Ishikawa (cell line): ENCODE data around the gene RESF1.

Experiments
- CEBPB ChIP-seq: IDR thresholded peaks from 2 replicates; pipeline ENCODE4 v1.6.1; 2012
- CREB1 ChIP-seq: IDR thresholded peaks from 2 replicates; pipeline ENCODE4 v1.6.1; 2012; ENCODE audit warnings: low read depth
- EGR1 ChIP-seq: IDR thresholded peaks from 2 replicates; pipeline ENCODE4 v1.6.1; 2012
- EP300 ChIP-seq: IDR thresholded peaks from 2 replicates; pipeline ENCODE4 v1.6.1; 2012; ENCODE audit warnings: borderline replicate concordance
- FOXM1 ChIP-seq: IDR thresholded peaks from 2 replicates; pipeline ENCODE4 v1.6.1; 2012; ENCODE audit warnings: low read depth, borderline replicate concordance
- NFIC ChIP-seq: IDR thresholded peaks from 2 replicates; pipeline ENCODE4 v1.6.1; 2012
- RAD21 ChIP-seq: IDR thresholded peaks from 2 replicates; pipeline ENCODE4 v1.6.1; 2012; ENCODE audit warnings: low read depth
- TAF1 ChIP-seq: IDR thresholded peaks from 2 replicates; pipeline ENCODE4 v1.6.1; 2012; ENCODE audit warnings: low read depth, mild to moderate bottlenecking
- TCF12 ChIP-seq: IDR thresholded peaks from 2 replicates; pipeline ENCODE4 v1.6.1; 2012; ENCODE audit warnings: low read depth
- TEAD4 ChIP-seq: IDR thresholded peaks from 2 replicates; pipeline ENCODE4 v1.6.1; 2012
- YY1 ChIP-seq: IDR thresholded peaks from 2 replicates; pipeline ENCODE4 v1.6.1; 2012; ENCODE audit warnings: low read depth
- ZBTB7A ChIP-seq: IDR thresholded peaks from 2 replicates; pipeline ENCODE4 v1.6.1; 2012; ENCODE audit warnings: low read depth
- TF ChIP-seq, protein P1 (sequence below): IDR thresholded peaks from 2 replicates; pipeline ENCODE4 v1.6.1; 2012; ENCODE audit warnings: low read depth, mild to moderate bottlenecking
- TF ChIP-seq, protein P2 (sequence below): IDR thresholded peaks from 2 replicates; pipeline ENCODE4 v1.6.1; 2012
- TF ChIP-seq, protein P3 (sequence below): IDR thresholded peaks from 2 replicates; pipeline ENCODE4 v1.6.1; 2012

Gene RESF1

GRCh38 chr12:31974673-31975072, 15.5 kb downstream of the RESF1 start:
- TF ChIP-seq EP300: no peak

GRCh38 chr12:31984806-31985591, 25.8 kb downstream of the RESF1 start:
- TF ChIP-seq, protein P1, sequence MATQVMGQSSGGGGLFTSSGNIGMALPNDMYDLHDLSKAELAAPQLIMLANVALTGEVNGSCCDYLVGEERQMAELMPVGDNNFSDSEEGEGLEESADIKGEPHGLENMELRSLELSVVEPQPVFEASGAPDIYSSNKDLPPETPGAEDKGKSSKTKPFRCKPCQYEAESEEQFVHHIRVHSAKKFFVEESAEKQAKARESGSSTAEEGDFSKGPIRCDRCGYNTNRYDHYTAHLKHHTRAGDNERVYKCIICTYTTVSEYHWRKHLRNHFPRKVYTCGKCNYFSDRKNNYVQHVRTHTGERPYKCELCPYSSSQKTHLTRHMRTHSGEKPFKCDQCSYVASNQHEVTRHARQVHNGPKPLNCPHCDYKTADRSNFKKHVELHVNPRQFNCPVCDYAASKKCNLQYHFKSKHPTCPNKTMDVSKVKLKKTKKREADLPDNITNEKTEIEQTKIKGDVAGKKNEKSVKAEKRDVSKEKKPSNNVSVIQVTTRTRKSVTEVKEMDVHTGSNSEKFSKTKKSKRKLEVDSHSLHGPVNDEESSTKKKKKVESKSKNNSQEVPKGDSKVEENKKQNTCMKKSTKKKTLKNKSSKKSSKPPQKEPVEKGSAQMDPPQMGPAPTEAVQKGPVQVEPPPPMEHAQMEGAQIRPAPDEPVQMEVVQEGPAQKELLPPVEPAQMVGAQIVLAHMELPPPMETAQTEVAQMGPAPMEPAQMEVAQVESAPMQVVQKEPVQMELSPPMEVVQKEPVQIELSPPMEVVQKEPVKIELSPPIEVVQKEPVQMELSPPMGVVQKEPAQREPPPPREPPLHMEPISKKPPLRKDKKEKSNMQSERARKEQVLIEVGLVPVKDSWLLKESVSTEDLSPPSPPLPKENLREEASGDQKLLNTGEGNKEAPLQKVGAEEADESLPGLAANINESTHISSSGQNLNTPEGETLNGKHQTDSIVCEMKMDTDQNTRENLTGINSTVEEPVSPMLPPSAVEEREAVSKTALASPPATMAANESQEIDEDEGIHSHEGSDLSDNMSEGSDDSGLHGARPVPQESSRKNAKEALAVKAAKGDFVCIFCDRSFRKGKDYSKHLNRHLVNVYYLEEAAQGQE: no peak
- TF ChIP-seq TCF12: no peak
- no peak for TF ChIP-seq RAD21
- no peak for TF ChIP-seq ZBTB7A
- no peak for TF ChIP-seq EGR1
- no peak for TF ChIP-seq TEAD4
- no peak for TF ChIP-seq TAF1
- TF ChIP-seq YY1: no peak

- TF ChIP-seq ZBTB7A (no peak), RAD21 (no peak), CEBPB (no peak), EP300 (no peak), FOXM1 (no peak), TEAD4 (no peak), EGR1 (no peak), TAF1 (no peak), TCF12 (no peak), YY1 (no peak), CREB1 (no peak)
- TF ChIP-seq, protein P2, sequence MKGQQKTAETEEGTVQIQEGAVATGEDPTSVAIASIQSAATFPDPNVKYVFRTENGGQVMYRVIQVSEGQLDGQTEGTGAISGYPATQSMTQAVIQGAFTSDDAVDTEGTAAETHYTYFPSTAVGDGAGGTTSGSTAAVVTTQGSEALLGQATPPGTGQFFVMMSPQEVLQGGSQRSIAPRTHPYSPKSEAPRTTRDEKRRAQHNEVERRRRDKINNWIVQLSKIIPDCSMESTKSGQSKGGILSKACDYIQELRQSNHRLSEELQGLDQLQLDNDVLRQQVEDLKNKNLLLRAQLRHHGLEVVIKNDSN: no peak
- TF ChIP-seq, protein P3, sequence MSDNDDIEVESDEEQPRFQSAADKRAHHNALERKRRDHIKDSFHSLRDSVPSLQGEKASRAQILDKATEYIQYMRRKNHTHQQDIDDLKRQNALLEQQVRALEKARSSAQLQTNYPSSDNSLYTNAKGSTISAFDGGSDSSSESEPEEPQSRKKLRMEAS: no peak
- TF ChIP-seq, protein P1: no peak
Measured at GRCh38 chr12:31985832-31986231, 26.6 kb downstream of the RESF1 start.

DNA sequence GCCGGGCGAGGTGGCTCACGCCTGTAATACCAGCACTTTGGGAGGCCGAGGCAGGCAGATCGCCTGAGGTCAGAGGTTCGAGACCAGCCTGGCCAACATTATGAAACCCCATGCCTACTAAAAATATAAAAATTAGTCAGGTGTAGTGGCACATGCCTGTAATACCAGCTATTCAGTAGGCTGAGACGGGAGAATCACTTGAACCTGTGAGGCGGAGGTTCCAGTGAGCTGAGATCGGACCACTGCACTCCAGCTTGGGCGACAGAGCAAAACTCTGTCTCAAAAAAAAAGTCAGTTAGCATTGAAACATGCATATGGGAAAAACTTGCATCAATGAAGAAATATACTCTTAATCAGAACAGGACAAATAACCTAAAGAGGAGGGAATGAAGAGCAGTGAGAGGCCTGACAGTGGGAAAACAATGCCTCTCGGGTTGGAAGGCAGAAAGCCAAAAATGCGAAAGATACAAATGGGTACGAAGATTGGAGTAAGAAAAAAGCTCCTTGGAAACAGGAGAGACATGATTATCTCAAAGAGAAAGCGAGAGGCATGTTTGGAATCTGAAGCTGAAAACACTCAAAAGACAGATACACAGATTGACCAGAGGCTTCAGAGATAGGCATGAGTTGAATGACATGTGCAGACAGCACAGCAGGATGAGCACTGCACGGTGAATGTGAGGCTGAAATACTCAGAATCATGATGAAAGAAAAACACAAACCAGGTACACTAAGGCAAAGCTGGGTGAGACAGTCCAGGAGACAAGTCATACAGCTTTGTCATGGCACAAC, 30.6 kb downstream of the RESF1 start:
- TF ChIP-seq FOXM1 (no peak), RAD21 (no peak), TCF12 (no peak)

GRCh38 chr12:31991146-31991545, 31.9 kb downstream of the RESF1 start:
- TF ChIP-seq TAF1: no peak
- no peak for TF ChIP-seq ZBTB7A

DNA sequence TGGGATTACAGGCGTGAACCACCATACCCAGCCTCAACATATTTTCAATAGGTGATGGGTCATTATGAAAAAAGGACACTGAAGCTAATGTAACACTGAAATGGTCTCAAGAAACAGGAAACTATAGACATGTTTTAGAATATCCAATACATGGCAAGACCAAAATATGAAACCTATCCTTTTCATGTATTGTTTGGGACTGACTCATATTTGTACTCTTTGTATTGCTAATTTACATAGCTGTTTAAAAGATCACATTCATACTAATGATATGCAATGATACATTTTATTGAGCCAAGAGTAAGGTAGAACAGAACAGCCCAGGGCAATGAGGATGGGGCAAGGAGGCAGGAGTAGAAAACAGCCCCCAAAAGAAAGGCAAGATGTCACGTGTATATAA, 32.6 kb downstream of the RESF1 start:
- TF ChIP-seq YY1 (no peak), TAF1 (no peak), EP300 (no peak), EGR1 (no peak), FOXM1 (no peak), NFIC (no peak), TCF12 (no peak), RAD21 (no peak), CEBPB (no peak), ZBTB7A (no peak), TEAD4 (no peak), CREB1 (no peak)
- TF ChIP-seq, protein P1: no peak
- TF ChIP-seq, protein P2: no peak
- TF ChIP-seq, protein P3: no peak
